Parathyroid adenoma (tissue), 2 donors: ENCODE measurements around the gene HSF5.

Source experiments
- H2AFZ ChIP-seq: fragments of 300-600 bp; sonication (generic); one replicate; pipeline ENCODE4 v1.7.0; 2017; ENCODE audit warnings: antibody characterized with exemption, mild to moderate bottlenecking
- H3K27ac ChIP-seq: fragments of 300-600 bp; sonication (generic); one replicate; pipeline ENCODE4 v1.7.0; 2017
- H3K27me3 ChIP-seq: fragments of 300-600 bp; sonication (generic); one replicate; pipeline ENCODE4 v1.7.0; 2017; ENCODE audit warnings: low read length; ENCODE audit not compliant: control insufficient read depth, insufficient read depth
- H3K36me3 ChIP-seq: fragments of 300-600 bp; sonication (generic); one replicate; pipeline ENCODE4 v1.7.0; 2017; ENCODE audit warnings: low read length; ENCODE audit not compliant: control insufficient read depth, insufficient read depth
- H3K4me1 ChIP-seq: fragments of 300-600 bp; sonication (generic); one replicate; pipeline ENCODE4 v1.7.0; 2017; ENCODE audit warnings: control low read depth
- H3K4me2 ChIP-seq: fragments of 300-600 bp; sonication (generic); one replicate; pipeline ENCODE4 v1.7.0; 2017; ENCODE audit warnings: low read length
- H3K4me3 ChIP-seq: fragments of 300-600 bp; sonication (generic); one replicate; pipeline ENCODE4 v1.7.0; 2017; ENCODE audit warnings: low read depth, low read length
- H3K79me2 ChIP-seq: fragments of 300-600 bp; sonication (generic); one replicate; pipeline ENCODE4 v1.7.0; 2017; ENCODE audit warnings: control low read depth
- H3K9ac ChIP-seq: fragments of 300-600 bp; sonication (generic); one replicate; pipeline ENCODE4 v1.7.0; 2017; ENCODE audit warnings: mild to moderate bottlenecking
- H3K9me3 ChIP-seq: fragments of 300-600 bp; sonication (generic); one replicate; pipeline ENCODE4 v1.7.0; 2017; ENCODE audit warnings: low read length; ENCODE audit not compliant: control insufficient read depth
- TF ChIP-seq, protein P1 (sequence below): fragments of 300-600 bp; sonication (generic); IDR thresholded peaks from one replicate; pipeline ENCODE4 v1.7.0; 2017; ENCODE audit warnings: antibody characterized with exemption, mild to moderate bottlenecking
- donor health status: primary hyperparathyroidism.

Gene HSF5

DNA sequence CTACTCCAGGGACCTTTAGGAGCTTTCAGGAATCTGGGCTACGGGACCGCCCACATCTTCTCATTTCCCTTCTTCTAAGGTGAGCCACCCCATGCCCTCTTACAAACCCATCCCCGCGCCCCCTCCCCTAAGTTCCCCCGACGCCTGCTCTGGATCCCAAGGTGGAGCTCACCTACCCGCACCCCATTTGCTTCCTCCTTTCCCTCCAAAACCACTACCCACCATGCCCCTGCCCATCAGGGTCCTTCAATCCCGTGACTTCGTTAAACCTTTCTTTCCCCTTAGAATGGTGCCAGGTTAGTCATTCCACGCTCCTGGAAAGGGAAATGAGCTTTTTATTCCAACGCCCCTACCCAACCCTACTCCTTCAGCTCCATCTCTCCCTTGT is 26.6 kb upstream of the HSF5 start:
- Histone ChIP-seq H3K9me3 (no peaks in the 10 kb centered on the region), H3K4me2 (peak overlapping the region; percentile 84), H3K79me2 (peaks cover 15% of the 10 kb centered on the region), H3K4me3 (no peak overlapping the region), H3K36me3 (no peaks in the 10 kb centered on the region), H3K27me3 (no peaks in the 10 kb centered on the region), H3K27ac (peak overlapping the region; percentile 50), H2AFZ (peak overlapping the region; percentile 57), H3K9ac (no peak overlapping the region), H3K4me1 (peaks cover 7% of the 10 kb centered on the region)
- TF ChIP-seq, protein P1, sequence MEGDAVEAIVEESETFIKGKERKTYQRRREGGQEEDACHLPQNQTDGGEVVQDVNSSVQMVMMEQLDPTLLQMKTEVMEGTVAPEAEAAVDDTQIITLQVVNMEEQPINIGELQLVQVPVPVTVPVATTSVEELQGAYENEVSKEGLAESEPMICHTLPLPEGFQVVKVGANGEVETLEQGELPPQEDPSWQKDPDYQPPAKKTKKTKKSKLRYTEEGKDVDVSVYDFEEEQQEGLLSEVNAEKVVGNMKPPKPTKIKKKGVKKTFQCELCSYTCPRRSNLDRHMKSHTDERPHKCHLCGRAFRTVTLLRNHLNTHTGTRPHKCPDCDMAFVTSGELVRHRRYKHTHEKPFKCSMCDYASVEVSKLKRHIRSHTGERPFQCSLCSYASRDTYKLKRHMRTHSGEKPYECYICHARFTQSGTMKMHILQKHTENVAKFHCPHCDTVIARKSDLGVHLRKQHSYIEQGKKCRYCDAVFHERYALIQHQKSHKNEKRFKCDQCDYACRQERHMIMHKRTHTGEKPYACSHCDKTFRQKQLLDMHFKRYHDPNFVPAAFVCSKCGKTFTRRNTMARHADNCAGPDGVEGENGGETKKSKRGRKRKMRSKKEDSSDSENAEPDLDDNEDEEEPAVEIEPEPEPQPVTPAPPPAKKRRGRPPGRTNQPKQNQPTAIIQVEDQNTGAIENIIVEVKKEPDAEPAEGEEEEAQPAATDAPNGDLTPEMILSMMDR = no peak

DNA sequence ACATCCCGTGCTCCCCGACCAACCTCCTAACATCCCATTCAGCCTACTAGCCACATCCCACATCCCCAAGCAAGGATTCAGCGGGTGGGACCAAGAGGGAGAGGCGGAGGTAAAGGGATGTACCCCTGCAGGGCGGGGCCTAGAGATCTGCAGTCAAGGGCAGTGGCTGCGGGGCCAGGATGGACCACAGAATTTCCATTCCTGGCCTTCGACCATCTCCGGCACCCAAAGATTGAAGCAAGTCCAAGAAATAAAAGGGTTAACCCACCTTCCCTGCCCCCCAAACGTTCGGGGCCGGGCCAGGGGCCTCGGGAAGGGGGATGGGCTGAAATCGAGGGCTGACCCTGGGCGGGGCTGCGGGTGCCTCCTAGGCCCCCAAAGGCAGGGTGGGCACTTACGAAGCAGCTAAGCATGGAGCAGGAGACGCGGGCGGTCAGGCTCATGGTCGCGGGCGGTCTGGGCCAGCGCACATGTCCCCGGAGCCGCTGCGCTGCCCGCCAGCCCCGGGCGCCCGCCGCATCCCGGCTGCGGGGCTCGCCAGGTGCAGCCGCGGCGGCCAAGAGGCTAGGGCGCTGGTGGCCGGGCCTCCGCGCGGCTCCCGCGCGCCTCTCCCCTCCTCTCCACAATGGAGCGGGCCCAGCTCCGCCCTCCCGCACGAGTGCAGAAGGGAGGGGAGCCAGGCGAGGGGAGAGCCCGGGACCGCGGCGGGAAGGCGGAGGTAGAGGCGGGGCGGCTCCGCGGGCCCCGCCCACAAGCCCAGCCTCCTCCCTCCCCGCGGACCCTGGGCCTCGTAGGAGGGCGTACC is 26.0 kb upstream of the HSF5 start, which contains the start of gene MTMR4:
Gene MTMR4, minus strand, starts transcription at position 674 of the 805 bp plus-strand sequence. Its CDS starts 231 bp downstream, at position 443.
- H3K4me1 ChIP-seq = peaks cover 7% of the 10 kb centered on the region
- H3K27me3 ChIP-seq = no peaks in the 10 kb centered on the region
- H3K4me3 ChIP-seq = peak within 1 kb of the TSS; percentile 50
- no peaks in the 10 kb centered on the region for H3K9me3 ChIP-seq
- peak within 1 kb of the TSS; percentile 50 for H3K27ac ChIP-seq
- peaks cover 15% of the 10 kb centered on the region for H3K79me2 ChIP-seq
- no peaks in the 10 kb centered on the region for H3K36me3 ChIP-seq
- H2AFZ ChIP-seq = peak within 1 kb of the TSS; percentile 57
- TF ChIP-seq, protein P1 = no peak
- H3K4me2 ChIP-seq = peak within 1 kb of the TSS; percentile 84
- no peak within 1 kb of the TSS for H3K9ac ChIP-seq

DNA sequence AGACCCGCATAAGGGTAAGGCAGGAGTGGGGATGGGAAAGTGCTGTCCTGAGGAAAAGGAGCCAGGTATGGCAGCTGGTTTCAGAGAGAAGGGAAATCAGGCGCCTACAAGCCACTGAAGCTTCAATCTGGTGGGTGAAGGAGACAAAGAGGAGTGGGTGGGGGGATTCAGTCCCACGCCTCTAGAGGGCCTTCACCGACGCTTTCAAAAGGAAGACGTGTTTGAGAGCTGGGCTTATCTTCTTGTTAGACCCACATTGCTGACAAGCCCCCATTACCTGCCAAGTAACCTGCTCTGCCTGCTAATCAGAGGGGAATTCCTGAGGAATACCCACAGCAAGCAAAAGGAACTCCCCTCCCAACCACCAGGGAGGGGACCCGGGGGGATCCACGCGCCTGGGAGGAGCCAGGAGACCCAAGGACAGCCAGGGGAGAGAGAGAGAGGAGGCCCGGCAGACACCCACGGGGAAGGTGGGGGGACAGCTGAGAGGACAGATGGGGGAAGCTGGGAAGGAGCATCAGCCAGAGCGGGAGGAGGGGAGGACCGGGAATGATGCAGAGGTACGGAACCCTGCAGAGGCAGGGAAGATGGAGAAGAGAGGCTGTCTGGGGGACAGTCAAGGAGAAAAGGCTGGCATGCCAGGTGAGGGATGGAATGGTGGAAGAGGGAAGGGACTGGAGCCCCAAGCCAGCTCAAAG is 25.2 kb upstream of the HSF5 start:
- Histone ChIP-seq H3K9ac (no peak overlapping the region), H3K4me3 (peak overlapping the region; percentile 50), H3K27ac (no peak overlapping the region), H3K79me2 (peaks cover 15% of the 10 kb centered on the region), H3K9me3 (no peaks in the 10 kb centered on the region), H3K36me3 (no peaks in the 10 kb centered on the region), H3K4me2 (peak overlapping the region; percentile 84), H2AFZ (peak overlapping the region; percentile 56), H3K27me3 (no peaks in the 10 kb centered on the region), H3K4me1 (peaks cover 3% of the 10 kb centered on the region)
- TF ChIP-seq, protein P1 = no peak

DNA sequence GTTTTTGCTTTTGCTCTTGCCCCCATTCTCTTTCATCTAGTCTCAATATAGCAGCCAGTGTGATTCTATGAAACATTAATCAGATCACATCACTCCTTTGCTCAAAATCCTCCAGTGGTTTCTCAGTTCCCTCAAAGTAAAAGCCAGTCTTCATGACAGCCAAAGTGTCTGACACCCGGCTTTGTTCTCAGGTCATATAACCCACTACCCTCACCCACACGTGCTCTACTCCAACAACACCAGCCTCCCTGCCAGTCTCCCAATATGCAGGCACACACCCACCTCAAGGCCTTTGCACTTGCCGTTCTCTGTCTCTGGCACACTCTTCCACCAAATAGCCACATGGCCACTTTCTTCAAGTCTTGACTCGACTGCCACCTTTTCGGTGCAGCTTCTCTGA is 21.9 kb upstream of the HSF5 start:
- H3K4me2 ChIP-seq = no peak overlapping the region
- no peaks in the 10 kb centered on the region for H3K4me1 ChIP-seq
- H3K36me3 ChIP-seq = no peaks in the 10 kb centered on the region
- TF ChIP-seq, protein P1 = no peak
- no peak overlapping the region for H2AFZ ChIP-seq
- no peaks in the 10 kb centered on the region for H3K27me3 ChIP-seq
- H3K27ac ChIP-seq = no peak overlapping the region
- H3K4me3 ChIP-seq = no peak overlapping the region
- H3K9ac ChIP-seq = no peak overlapping the region
- H3K79me2 ChIP-seq = peaks cover 15% of the 10 kb centered on the region
- no peaks in the 10 kb centered on the region for H3K9me3 ChIP-seq
